ENCODE measurements around the gene PROSER2. TPM values are rescaled to one million over a fixed set of nuclear protein-coding genes. Genes with fewer than 3 reads are reported as not detected.
A peak's percentile ranks its signal among the peaks of the same experiment; 100 is the strongest.

PROSER2 gene
- total and polyA plus RNA-seq, 9 of the 15 experiments (the other 6 are each of a cell fraction or from before 2014, with no cell fraction given), result 0.62 to 14.8 (median 2.9) TPM

DNA sequence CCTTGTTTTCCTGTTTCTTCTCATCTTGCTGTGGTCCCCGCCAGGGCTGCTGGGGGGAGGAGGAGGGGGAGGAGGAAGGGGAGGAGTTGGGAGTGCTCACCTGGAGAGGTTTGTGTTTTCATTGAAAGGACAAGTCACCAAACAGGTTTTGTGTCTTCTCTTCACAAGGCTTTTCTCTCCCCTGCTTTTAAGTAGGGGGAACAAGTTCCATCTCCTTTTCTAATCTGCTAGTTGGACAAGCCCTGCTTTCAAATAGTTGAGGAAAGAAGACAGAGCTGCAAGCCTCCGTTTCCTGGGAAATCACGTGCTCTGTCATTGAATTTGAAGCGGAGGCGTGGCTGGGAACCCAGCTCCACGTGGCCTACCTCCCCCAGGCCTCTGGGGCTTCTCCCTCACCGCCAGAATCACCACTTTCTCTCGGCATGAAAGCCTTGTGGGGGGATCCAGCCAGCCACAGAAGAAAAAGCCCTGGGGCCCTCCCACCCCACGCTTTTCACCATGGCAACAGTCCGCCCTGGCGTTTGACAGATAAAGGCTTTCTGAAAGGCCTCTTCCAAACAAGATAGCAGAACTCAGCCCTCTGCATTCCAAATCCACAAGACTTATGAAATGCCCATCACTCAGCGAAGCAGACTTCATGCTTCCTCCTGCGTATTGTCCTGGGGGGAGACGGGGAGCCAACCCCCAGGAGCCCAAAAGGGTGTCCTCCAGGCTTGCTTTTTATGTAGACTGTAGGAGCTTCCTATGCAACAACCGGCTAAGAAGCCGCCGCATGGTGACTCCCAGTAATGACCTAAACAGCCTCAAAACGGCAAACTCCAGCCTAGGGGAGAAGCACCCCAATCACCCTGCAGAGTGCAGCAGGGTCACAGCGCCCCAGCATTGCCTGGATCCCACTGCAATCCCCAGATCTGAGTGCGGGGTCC is 51.7 kb downstream of the PROSER2 start (continued):
- TF ChIP-seq ZBTB9 (CRISPR knock-in tag; IDR thresholded peaks at IDR 0.05) (0 out of 2 replicates have a peak, but pooled peaks have one; percentile 35), BACH1 (tag; IDR thresholded peaks at IDR 0.05) (no peak), ZNF586 (CRISPR knock-in tag; conservative IDR thresholded peaks at IDR 0.05) (no peak), RBM25 (IDR thresholded peaks at IDR 0.05; ENCODE audit: low read depth, low read length, severe bottlenecking) (no peak), MYBL2 (IDR thresholded peaks at IDR 0.05; ENCODE audit: low read depth) (no peak), MYBL2 (CRISPR knock-in tag; IDR thresholded peaks at IDR 0.05; ENCODE audit: borderline replicate concordance) (no peak), ZBTB11 (CRISPR knock-in tag; IDR thresholded peaks at IDR 0.05) (no peak), RUNX1 (IDR thresholded peaks at IDR 0.05; ENCODE audit: low read depth) (no peak), OTX1 (CRISPR knock-in tag; IDR thresholded peaks at IDR 0.05) (no peak), PBX2 (CRISPR knock-in tag; IDR thresholded peaks at IDR 0.05; ENCODE audit: low read depth) (no peak), PBX2 (tag; conservative IDR thresholded peaks at IDR 0.05; ENCODE audit: low read depth) (peak; percentile 54), ZNF76 (CRISPR knock-in tag; IDR thresholded peaks at IDR 0.05; ENCODE audit: borderline replicate concordance) (no peak), CTCF (IDR thresholded peaks at IDR 0.05 in 2 of 3, conservative IDR thresholded peaks at IDR 0.05 in 1 of 3; ENCODE audit: insufficient read depth in 2 of 3, low read depth in 1 of 3, low read length in 3 of 3) (peak in 2 of 3 experiments; percentile 28 to 33; a peak in 1 of 6 replicates)
- TF ChIP-seq, protein P1, sequence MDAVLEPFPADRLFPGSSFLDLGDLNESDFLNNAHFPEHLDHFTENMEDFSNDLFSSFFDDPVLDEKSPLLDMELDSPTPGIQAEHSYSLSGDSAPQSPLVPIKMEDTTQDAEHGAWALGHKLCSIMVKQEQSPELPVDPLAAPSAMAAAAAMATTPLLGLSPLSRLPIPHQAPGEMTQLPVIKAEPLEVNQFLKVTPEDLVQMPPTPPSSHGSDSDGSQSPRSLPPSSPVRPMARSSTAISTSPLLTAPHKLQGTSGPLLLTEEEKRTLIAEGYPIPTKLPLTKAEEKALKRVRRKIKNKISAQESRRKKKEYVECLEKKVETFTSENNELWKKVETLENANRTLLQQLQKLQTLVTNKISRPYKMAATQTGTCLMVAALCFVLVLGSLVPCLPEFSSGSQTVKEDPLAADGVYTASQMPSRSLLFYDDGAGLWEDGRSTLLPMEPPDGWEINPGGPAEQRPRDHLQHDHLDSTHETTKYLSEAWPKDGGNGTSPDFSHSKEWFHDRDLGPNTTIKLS (IDR thresholded peaks at IDR 0.05; ENCODE audit: borderline replicate concordance, low read depth), result peak; percentile 67; the same call in 1 of the 2 replicates
